ENCODE measurements around the gene MUC4. TPM values are rescaled to one million over a fixed set of nuclear protein-coding genes. Genes with fewer than 3 reads are reported as not detected.
"Not testable (repeated sequence)": the region's sequence is repeated elsewhere in the genome, so short reads cannot be mapped to it uniquely, and the experiment has no call there.

Gene MUC4
- total RNA-seq, 4 donors from 2014 or later, result 0.19 to 3.0 (median 0.47) TPM; not detected in 1

- Histone ChIP-seq H3K27ac (no peak overlapping the region), H3K36me3 (no peaks in the 10 kb centered on the region), H3K27me3 (peaks cover 35% of the 10 kb centered on the region), H3K4me1 (peaks cover 0 to 6% (median 3%) of the 10 kb centered on the region in 3 donors), H3K9me3 (no peaks in the 10 kb centered on the region), H3K4me3 (no peak overlapping the region)
- no peak for TF ChIP-seq POLR2AphosphoS5 (IDR thresholded peaks at IDR 0.05)
- no peak for TF ChIP-seq CTCF (IDR thresholded peaks at IDR 0.05)
- no peak for TF ChIP-seq EP300 (IDR thresholded peaks at IDR 0.05)
- no peak for TF ChIP-seq POLR2A (IDR thresholded peaks at IDR 0.05)
- 93 to 94% methylated on average over 6 to 7 of the region's 9 CpGs for WGBS, 2 donors (ENCODE audit: low coverage in 1 of 2)
- no peak for ATAC-seq
Observed at GRCh38 chr3:195746751-195747150, 65.0 kb downstream of the MUC4 start.

- H3K4me1 ChIP-seq, result peaks cover 0 to 6% (median 3%) of the 10 kb centered on the region in 3 donors
- ATAC-seq, result no peak
- H3K27me3 ChIP-seq, result peaks cover 30% of the 10 kb centered on the region
- H3K27ac ChIP-seq, result no peak overlapping the region
- H3K4me3 ChIP-seq, result no peak overlapping the region
- H3K9me3 ChIP-seq, result no peaks in the 10 kb centered on the region
- TF ChIP-seq POLR2AphosphoS5 (IDR thresholded peaks at IDR 0.05) (no peak), CTCF (IDR thresholded peaks at IDR 0.05) (no peak), EP300 (IDR thresholded peaks at IDR 0.05) (no peak), POLR2A (IDR thresholded peaks at IDR 0.05) (no peak)
- WGBS, 2 donors (ENCODE audit: low coverage in 1 of 2), result 80 to 92% methylated on average over 4 to 7 of the region's 8 CpGs
- H3K36me3 ChIP-seq, result no peaks in the 10 kb centered on the region
Observed at GRCh38 chr3:195746346-195746745, 65.4 kb downstream of the MUC4 start.

- TF ChIP-seq CTCF (IDR thresholded peaks at IDR 0.05) (no peak), POLR2AphosphoS5 (IDR thresholded peaks at IDR 0.05) (no peak), POLR2A (IDR thresholded peaks at IDR 0.05) (no peak), EP300 (IDR thresholded peaks at IDR 0.05) (no peak)
- Histone ChIP-seq H3K36me3 (no peaks in the 10 kb centered on the region), H3K27ac (no peak overlapping the region), H3K4me3 (no peak overlapping the region), H3K9me3 (no peaks in the 10 kb centered on the region), H3K27me3 (peaks cover 19% of the 10 kb centered on the region), H3K4me1 (peaks cover 0 to 6% (median 3%) of the 10 kb centered on the region in 3 donors)
- 72 to 80% methylated on average over 4 of the region's 4 CpGs for WGBS, 2 donors (ENCODE audit: low coverage in 1 of 2)
- ATAC-seq, result no peak
Observed at GRCh38 chr3:195744437-195744836, 67.3 kb downstream of the MUC4 start.

GRCh38 chr3:195739561-195740111, 72.1 kb downstream of the MUC4 start:
- H3K27ac ChIP-seq, result no peak overlapping the region
- H3K27me3 ChIP-seq, result peaks cover 4% of the 10 kb centered on the region
- no peak overlapping the region for H3K4me3 ChIP-seq
- H3K9me3 ChIP-seq, result no peaks in the 10 kb centered on the region
- WGBS, 2 donors (ENCODE audit: low coverage in 1 of 2), result 78 to 97% methylated on average over 8 to 12 of the region's 13 CpGs
- H3K4me1 ChIP-seq, result no peaks in the 10 kb centered on the region
- no peaks in the 10 kb centered on the region for H3K36me3 ChIP-seq
- no peak for TF ChIP-seq EP300 (IDR thresholded peaks at IDR 0.05)
- no peak for TF ChIP-seq CTCF (IDR thresholded peaks at IDR 0.05)
- no peak for TF ChIP-seq POLR2AphosphoS5 (IDR thresholded peaks at IDR 0.05)
- no peak for TF ChIP-seq POLR2A (IDR thresholded peaks at IDR 0.05)
- ATAC-seq, result no peak

DNA sequence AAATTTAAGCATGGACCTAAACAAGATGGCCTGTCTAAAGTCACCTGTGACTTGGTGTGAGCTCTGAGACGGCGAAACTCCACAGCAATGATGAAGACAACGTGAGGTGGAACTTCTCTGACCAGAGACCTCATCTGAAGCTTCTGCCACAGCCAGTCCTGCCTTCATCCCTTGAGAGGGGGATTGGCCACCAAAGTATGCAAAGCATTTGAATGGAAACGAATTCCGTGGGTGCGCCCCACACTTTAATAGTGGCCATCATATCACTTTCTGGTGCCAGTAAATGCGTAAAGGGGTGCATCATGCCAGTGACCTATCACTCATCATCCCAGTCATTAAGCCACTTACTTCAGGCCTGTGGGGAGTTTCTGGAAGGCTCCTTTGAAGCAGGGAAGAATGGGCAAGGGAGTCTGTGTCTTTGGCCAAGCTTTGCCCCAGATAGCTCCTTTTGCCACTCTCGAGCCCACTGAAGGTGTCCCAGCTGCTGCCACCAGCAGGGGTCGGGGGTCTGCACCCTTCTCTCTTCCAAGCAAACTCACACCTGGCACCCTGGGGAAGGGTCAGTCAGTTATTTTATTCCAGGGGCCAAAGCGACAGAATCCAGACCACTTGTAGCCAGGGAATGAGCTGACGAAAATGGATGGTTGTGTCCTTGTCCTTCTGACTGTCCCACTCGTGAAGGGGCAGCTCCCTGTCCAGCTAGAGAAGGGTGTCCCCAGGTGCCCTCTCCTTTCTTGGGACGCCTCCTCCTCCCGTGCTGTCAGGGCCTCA, 73.3 kb downstream of the MUC4 start:
- no peak for TF ChIP-seq POLR2AphosphoS5 (IDR thresholded peaks at IDR 0.05)
- TF ChIP-seq CTCF (IDR thresholded peaks at IDR 0.05), result no peak
- TF ChIP-seq EP300 (IDR thresholded peaks at IDR 0.05), result no peak
- no peak for TF ChIP-seq POLR2A (IDR thresholded peaks at IDR 0.05)
- no peak overlapping the region for H3K4me3 ChIP-seq
- no peaks in the 10 kb centered on the region for H3K4me1 ChIP-seq
- H3K9me3 ChIP-seq, result no peaks in the 10 kb centered on the region
- peaks cover 4% of the 10 kb centered on the region for H3K27me3 ChIP-seq
- no peak for ATAC-seq
- H3K27ac ChIP-seq, result no peak overlapping the region
- H3K36me3 ChIP-seq, result no peaks in the 10 kb centered on the region
- WGBS, 2 donors (ENCODE audit: low coverage in 1 of 2), result 82 to 94% methylated on average over 3 to 12 of the region's 14 CpGs

DNA sequence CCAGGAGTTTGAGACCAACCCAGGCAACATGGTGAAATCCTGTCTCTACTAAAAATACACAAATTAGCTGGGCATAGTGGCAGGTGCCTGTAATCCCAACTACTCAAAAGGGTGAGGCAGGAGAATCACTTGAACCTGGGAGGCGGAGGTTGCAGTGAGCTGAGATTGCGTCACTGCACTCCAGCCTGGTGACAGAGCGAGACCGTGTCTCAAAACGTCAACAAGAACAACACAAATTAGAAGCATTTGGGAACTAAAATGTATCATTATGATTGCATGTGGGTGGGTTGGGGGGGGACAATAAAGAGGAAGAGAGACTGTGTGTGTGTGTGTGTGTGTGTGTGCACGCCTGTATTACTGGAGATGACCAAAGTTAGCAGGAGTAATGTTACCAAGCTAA, 73.9 kb downstream of the MUC4 start:
- H3K27me3 ChIP-seq, H3K27ac ChIP-seq, ATAC-seq, H3K4me1 ChIP-seq, H3K9me3 ChIP-seq, H3K36me3 ChIP-seq, H3K4me3 ChIP-seq: not testable (repeated sequence)
- WGBS, 2 donors (ENCODE audit: low coverage in 1 of 2), result 79 to 100% methylated on average over 1 to 6 of the region's 6 CpGs

All from gastroesophageal sphincter (tissue), 4 donors.